ENCODE data around the gene CPSF4. TPM values are rescaled to one million over a fixed set of nuclear protein-coding genes. Genes with fewer than 3 reads are reported as not detected.

CPSF4 gene
- polyA plus RNA-seq, 3 donors, result 11.6 to 56.3 (median 12.3) TPM

DNA sequence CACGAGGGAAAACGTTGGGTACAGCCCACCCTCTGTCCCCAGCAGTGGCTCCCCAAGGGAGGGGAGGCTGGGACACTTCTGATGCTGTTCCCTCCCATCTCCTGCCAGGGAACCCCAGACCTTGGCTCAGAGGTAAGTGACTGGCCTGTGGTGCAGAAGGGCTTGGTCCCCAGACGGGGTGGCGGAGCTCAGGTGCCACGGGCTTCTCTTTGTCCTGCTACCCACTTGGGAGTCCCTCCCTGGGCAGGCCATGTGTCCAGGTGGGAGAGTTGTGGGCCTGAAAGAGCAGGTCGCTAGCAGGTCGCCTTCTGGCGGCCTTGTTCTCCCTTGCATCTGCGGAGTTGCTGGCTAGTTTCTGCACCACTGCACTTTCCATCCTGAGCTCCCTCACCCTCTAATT lies 17.1 kb downstream of the CPSF4 start:
- Histone ChIP-seq H3K4me3 (replicated peaks in 1 of 3; ENCODE audit: low read depth in 2 of 3, low read length in 3 of 3) (no peak overlapping the region), H3K4me1 (ENCODE audit: control insufficient read depth in 1 of 2, insufficient read depth in 2 of 2, low read length in 2 of 2) (no peaks in the 10 kb centered on the region), H3K9ac (ENCODE audit: insufficient read depth, low read length, poor library complexity, severe bottlenecking) (no peak overlapping the region), H3K9me3 (replicated peaks in 1 of 2; ENCODE audit: control insufficient read depth in 1 of 2, insufficient read depth in 1 of 2, low read length in 2 of 2) (no peaks in the 10 kb centered on the region), H2AFZ (ENCODE audit: insufficient read depth, low read depth, low read length, poor library complexity, severe bottlenecking) (no peak overlapping the region), H3K4me2 (replicated peaks; ENCODE audit: extremely low read depth, low read length, poor library complexity, severe bottlenecking) (no peak overlapping the region), H4K20me1 (ENCODE audit: insufficient read depth, low read length) (peaks cover 76% of the 10 kb centered on the region), H3K27ac (ENCODE audit: low read depth in 1 of 2, low read length in 2 of 2) (no peak overlapping the region), H3K79me2 (ENCODE audit: insufficient read depth, low read length) (peaks cover 34% of the 10 kb centered on the region), H3K36me3 (replicated peaks in 1 of 2; ENCODE audit: control insufficient read depth in 1 of 2, insufficient read depth in 2 of 2, low read length in 2 of 2) (peaks cover 92 to 100% of the 10 kb centered on the region in 2 donors), H3K27me3 (ENCODE audit: control insufficient read depth in 2 of 2, insufficient read depth in 2 of 2, low read length in 2 of 2) (no peaks in the 10 kb centered on the region)
- Mint-ChIP-seq H3K9me3 (no peaks in the 10 kb centered on the region), H3K27me3 (ENCODE audit: low read depth in 3 of 3) (no peaks in the 10 kb centered on the region), H3K36me3 (peaks cover 77 to 93% of the 10 kb centered on the region in 2 donors), H3K4me3 (no peak overlapping the region), H3K27ac (peak overlapping the region in 1 of 7 donors; percentile 53), H3K4me1 (no peaks in the 10 kb centered on the region)
- DNase-seq, result no peak
- 50% methylated on average over 1 of the region's 9 CpGs for WGBS (ENCODE audit: insufficient coverage)
- TF ChIP-seq, protein P1, sequence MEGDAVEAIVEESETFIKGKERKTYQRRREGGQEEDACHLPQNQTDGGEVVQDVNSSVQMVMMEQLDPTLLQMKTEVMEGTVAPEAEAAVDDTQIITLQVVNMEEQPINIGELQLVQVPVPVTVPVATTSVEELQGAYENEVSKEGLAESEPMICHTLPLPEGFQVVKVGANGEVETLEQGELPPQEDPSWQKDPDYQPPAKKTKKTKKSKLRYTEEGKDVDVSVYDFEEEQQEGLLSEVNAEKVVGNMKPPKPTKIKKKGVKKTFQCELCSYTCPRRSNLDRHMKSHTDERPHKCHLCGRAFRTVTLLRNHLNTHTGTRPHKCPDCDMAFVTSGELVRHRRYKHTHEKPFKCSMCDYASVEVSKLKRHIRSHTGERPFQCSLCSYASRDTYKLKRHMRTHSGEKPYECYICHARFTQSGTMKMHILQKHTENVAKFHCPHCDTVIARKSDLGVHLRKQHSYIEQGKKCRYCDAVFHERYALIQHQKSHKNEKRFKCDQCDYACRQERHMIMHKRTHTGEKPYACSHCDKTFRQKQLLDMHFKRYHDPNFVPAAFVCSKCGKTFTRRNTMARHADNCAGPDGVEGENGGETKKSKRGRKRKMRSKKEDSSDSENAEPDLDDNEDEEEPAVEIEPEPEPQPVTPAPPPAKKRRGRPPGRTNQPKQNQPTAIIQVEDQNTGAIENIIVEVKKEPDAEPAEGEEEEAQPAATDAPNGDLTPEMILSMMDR (IDR thresholded peaks at IDR 0.05), result no peak
- intact Hi-C loops (cut with micrococcal nuclease), result no loop called here

DNA sequence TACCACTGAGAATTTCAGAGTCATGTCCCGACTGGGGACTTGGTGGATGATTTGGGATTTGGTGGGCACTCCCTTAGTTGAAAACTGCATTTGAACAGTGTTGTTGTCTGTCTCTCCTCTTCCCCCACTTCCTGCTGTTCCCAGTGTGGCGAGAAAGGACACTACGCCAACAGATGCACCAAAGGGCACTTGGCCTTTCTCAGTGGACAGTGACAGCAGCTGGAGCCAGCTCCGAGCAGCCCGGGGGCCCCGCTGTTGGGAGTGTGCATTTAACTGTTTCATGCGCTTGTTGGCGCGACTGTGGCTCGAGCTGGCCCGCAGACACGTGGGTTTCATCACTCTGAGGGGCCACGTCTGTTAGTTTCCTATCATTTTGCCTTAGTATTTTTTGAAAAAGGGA lies 17.5 kb downstream of the CPSF4 start:
- Histone ChIP-seq H3K4me2 (replicated peaks; ENCODE audit: extremely low read depth, low read length, poor library complexity, severe bottlenecking) (no peak overlapping the region), H3K4me3 (replicated peaks in 1 of 3; ENCODE audit: low read depth in 2 of 3, low read length in 3 of 3) (no peak overlapping the region), H4K20me1 (ENCODE audit: insufficient read depth, low read length) (peaks cover 80% of the 10 kb centered on the region), H3K36me3 (replicated peaks in 1 of 2; ENCODE audit: control insufficient read depth in 1 of 2, insufficient read depth in 2 of 2, low read length in 2 of 2) (peaks cover 90 to 100% of the 10 kb centered on the region in 2 donors), H3K9ac (ENCODE audit: insufficient read depth, low read length, poor library complexity, severe bottlenecking) (no peak overlapping the region), H3K9me3 (replicated peaks in 1 of 2; ENCODE audit: control insufficient read depth in 1 of 2, insufficient read depth in 1 of 2, low read length in 2 of 2) (no peaks in the 10 kb centered on the region), H3K27ac (ENCODE audit: low read depth in 1 of 2, low read length in 2 of 2) (no peak overlapping the region), H3K4me1 (ENCODE audit: control insufficient read depth in 1 of 2, insufficient read depth in 2 of 2, low read length in 2 of 2) (no peaks in the 10 kb centered on the region), H3K27me3 (ENCODE audit: control insufficient read depth in 2 of 2, insufficient read depth in 2 of 2, low read length in 2 of 2) (no peaks in the 10 kb centered on the region), H3K79me2 (ENCODE audit: insufficient read depth, low read length) (peaks cover 38% of the 10 kb centered on the region), H2AFZ (ENCODE audit: insufficient read depth, low read depth, low read length, poor library complexity, severe bottlenecking) (no peak overlapping the region)
- Mint-ChIP-seq H3K27me3 (ENCODE audit: low read depth in 3 of 3) (no peaks in the 10 kb centered on the region), H3K9me3 (no peaks in the 10 kb centered on the region), H3K4me3 (no peak overlapping the region), H3K36me3 (peaks cover 74 to 93% of the 10 kb centered on the region in 2 donors), H3K4me1 (no peaks in the 10 kb centered on the region), H3K27ac (no peak overlapping the region)
- TF ChIP-seq, protein P1 (IDR thresholded peaks at IDR 0.05), result no peak
- intact Hi-C loops (cut with micrococcal nuclease), result no loop called here
- WGBS (ENCODE audit: insufficient coverage), result 80% methylated on average over 9 of the region's 13 CpGs
- no peak for DNase-seq
